A673 (cell line): Measurements from ENCODE around the gene MAP6. TPM values are rescaled to one million over a fixed set of nuclear protein-coding genes. Genes with fewer than 3 reads are reported as not detected.

Experiments
- BruUV-seq: library from RNA; stranded (reverse); fragments of 400-500 nt; replicated peaks from 2 replicates; lab custom pipeline; 2021; lab: Mats Ljungman, UMichigan
- CTCF ChIA-PET: fragments of 300-600 bp; sonication (Branson Sonifier 250); formaldehyde crosslinking; loops from one replicate; lab custom pipeline; 2022; ENCODE audit warnings: antibody characterized with exemption; lab: Charles Lee
- POLR2A ChIA-PET: fragments of 300-600 bp; sonication (Branson Sonifier 250); formaldehyde crosslinking; loops from one replicate; lab custom pipeline; 2022; ENCODE audit warnings: antibody characterized with exemption; ENCODE audit not compliant: low non-redundant PET; lab: Charles Lee
- DNase-seq: peaks from one replicate; pipeline ENCODE4 v3.0.0-alpha.2; 2015; ENCODE audit warnings: low spot score
- H3K27ac ChIP-seq: fragments of 200-600 bp; sonication (generic); 2 replicates; pipeline ENCODE4 v1.5.1; 2016; ENCODE audit warnings: mixed run types, low read depth, mild to moderate bottlenecking, mixed read lengths, antibody characterized with exemption, low read length; ENCODE audit not compliant: poor library complexity, severe bottlenecking
- H3K27me3 ChIP-seq: fragments of 200-600 bp; sonication (generic); replicated peaks from 2 replicates; pipeline ENCODE4 v1.6.1; 2017; ENCODE audit warnings: mixed run types, low read depth, mild to moderate bottlenecking, mixed read lengths, antibody characterized with exemption, low read length; ENCODE audit not compliant: insufficient read depth, poor library complexity
- H3K36me3 ChIP-seq: fragments of 200-600 bp; sonication (generic); 2 replicates; pipeline ENCODE4 v1.6.1; 2016; ENCODE audit warnings: mixed run types, mild to moderate bottlenecking, mixed read lengths, antibody characterized with exemption, low read length; ENCODE audit not compliant: insufficient read depth, poor library complexity, severe bottlenecking
- H3K4me1 ChIP-seq: fragments of 200-600 bp; sonication (generic); 2 replicates; pipeline ENCODE4 v1.6.1; 2017; ENCODE audit warnings: mixed run types, mild to moderate bottlenecking, mixed read lengths, antibody characterized with exemption, low read length; ENCODE audit not compliant: insufficient read depth, poor library complexity, severe bottlenecking
- H3K4me3 ChIP-seq: fragments of 200-600 bp; sonication (generic); 2 replicates; pipeline ENCODE4 v1.5.1; 2016; ENCODE audit warnings: low read depth, mixed run types, mild to moderate bottlenecking, mixed read lengths, low read length; ENCODE audit not compliant: poor library complexity, severe bottlenecking
- H3K9me3 ChIP-seq: fragments of 200-600 bp; sonication (generic); 2 replicates; pipeline ENCODE4 v1.6.1; 2016; ENCODE audit warnings: mixed run types, low read depth, mild to moderate bottlenecking, mixed read lengths, antibody characterized with exemption, low read length; ENCODE audit not compliant: poor library complexity, severe bottlenecking
- CTCF ChIP-seq: fragments of 300-800, 200-600 bp; sonication (generic); conservative IDR thresholded peaks from 2 replicates; pipeline ENCODE4 v1.5.1; 2017; ENCODE audit warnings: low read depth, mild to moderate bottlenecking, antibody characterized with exemption, low read length, moderate library complexity, mixed read lengths
- EZH2 ChIP-seq: fragments of 200-600 bp; sonication (generic); IDR thresholded peaks from 2 replicates; pipeline ENCODE4 v1.6.1; 2017; ENCODE audit warnings: borderline replicate concordance, low read depth, mild to moderate bottlenecking, mixed read lengths, antibody characterized with exemption, low read length; ENCODE audit not compliant: poor library complexity, severe bottlenecking
- intact Hi-C: fragments of 100-400 bp; cut with micrococcal nuclease; formaldehyde crosslinking; loops from one replicate; pipeline ENCODE4 v1.10.0; 2022; ENCODE audit not compliant: unreplicated experiment
- total RNA-seq: library from RNA; stranded (reverse); gene quantifications from 2 replicates; pipeline ENCODE4 v1.2.3, GENCODE V29; 2021

MAP6 gene
- total RNA-seq, 1 experiment from 2014 or later = not detected

GRCh38 chr11:75572744-75573143 is 96.1 kb downstream of the MAP6 start:
- TF ChIP-seq EZH2 (no peak), CTCF (no peak)
- Histone ChIP-seq H3K36me3 (peaks cover 65% of the 10 kb centered on the region), H3K27ac (no peak overlapping the region), H3K27me3 (no peaks in the 10 kb centered on the region), H3K9me3 (no peaks in the 10 kb centered on the region), H3K4me3 (no peak overlapping the region), H3K4me1 (no peaks in the 10 kb centered on the region)
- no peak for DNase-seq
- intact Hi-C loops = no loop called here
- ChIA-PET CTCF (no interaction called here), POLR2A (no interaction called here)
- no TSS peak for BruUV-seq

GRCh38 chr11:75571625-75572024 is 97.2 kb downstream of the MAP6 start:
- H3K36me3 ChIP-seq = peaks cover 76% of the 10 kb centered on the region
- TF ChIP-seq EZH2 (no peak), CTCF (no peak)
- no peak for DNase-seq

GRCh38 chr11:75570559-75571139 is 98.2 kb downstream of the MAP6 start:
- TF ChIP-seq CTCF = no peak
- TF ChIP-seq EZH2 = no peak
- no peaks in the 10 kb centered on the region for H3K27me3 ChIP-seq
- no peak for DNase-seq
- no peak overlapping the region for H3K27ac ChIP-seq
- no TSS peak for BruUV-seq
- CTCF ChIA-PET = no interaction called here
- no peaks in the 10 kb centered on the region for H3K9me3 ChIP-seq
- POLR2A ChIA-PET = interaction anchor here (0.6 kb wide), 1 partner anchor 10 kb away, joined by 3 read pairs; no protein-coding TSS in a partner anchor
- H3K4me3 ChIP-seq = no peak overlapping the region
- peaks cover 4% of the 10 kb centered on the region for H3K4me1 ChIP-seq
- peaks cover 86% of the 10 kb centered on the region for H3K36me3 ChIP-seq
- intact Hi-C loops = no loop called here

More at GRCh38 chr11:75571625-75572024, 97.2 kb downstream of the MAP6 start:
- no peak overlapping the region for H3K27ac ChIP-seq
- H3K27me3 ChIP-seq = no peaks in the 10 kb centered on the region
- H3K4me3 ChIP-seq = no peak overlapping the region
- ChIA-PET POLR2A (no interaction called here), CTCF (interaction anchor here (0.6 kb wide), 1 partner anchor 22 kb away, joined by 4 read pairs; no protein-coding TSS in a partner anchor)
- no TSS peak for BruUV-seq
- H3K4me1 ChIP-seq = no peaks in the 10 kb centered on the region
- no peaks in the 10 kb centered on the region for H3K9me3 ChIP-seq
- intact Hi-C loops = no loop called here
